Left renal cortex interstitium (tissue), 4 donors: ENCODE data around the gene KLF16. TPM values are rescaled to one million over a fixed set of nuclear protein-coding genes. Genes with fewer than 3 reads are reported as not detected.

Source experiments
- DNase-seq, 4 donors: peaks; one replicate each; pipeline ENCODE4 v3.0.0-alpha.2; 2013; ENCODE audit warnings: low read depth in 4 of 4, low spot score in 2 of 4, missing footprints in 1 of 4
- polyA plus RNA-seq, 4 donors: library from polyadenylated mRNA; unstranded; fragments of 120-200 nt; gene quantifications; one replicate each; pipeline ENCODE4 v1.2.1, GENCODE V29; 2013; ENCODE audit not compliant: insufficient read length in 4 of 4

The KLF16 gene
- polyA plus RNA-seq, 4 donors = 5.6 to 13.8 (median 10.6) TPM

GRCh38 chr19:1856698-1857603 lies 6.4 kb downstream of the KLF16 start:
- no peak for DNase-seq

- DNase-seq = no peak
These were observed 7.1 kb downstream of the KLF16 start for GRCh38 chr19:1856345-1856697.

- no peak for DNase-seq
These were observed 7.5 kb downstream of the KLF16 start for GRCh38 chr19:1855828-1856255.

- no peak for DNase-seq
These were observed 8.1 kb downstream of the KLF16 start for GRCh38 chr19:1855040-1855827.

GRCh38 chr19:1854542-1855039 lies 8.8 kb downstream of the KLF16 start:
- DNase-seq = no peak

GRCh38 chr19:1854039-1854541 lies 9.3 kb downstream of the KLF16 start:
- DNase-seq = no peak

- DNase-seq = no peak
These were observed 9.9 kb downstream of the KLF16 start for GRCh38 chr19:1853295-1854038.

GRCh38 chr19:1852581-1853128 lies 10.7 kb downstream of the KLF16 start:
- DNase-seq = no peak

- DNase-seq = no peak
These were observed 11.5 kb downstream of the KLF16 start for GRCh38 chr19:1851654-1852580.

- no peak for DNase-seq
These were observed 12.3 kb downstream of the KLF16 start for GRCh38 chr19:1850809-1851653.

- DNase-seq = no peak
These were observed 13.4 kb downstream of the KLF16 start for GRCh38 chr19:1849886-1850398.

GRCh38 chr19:1849132-1849474 lies 14.3 kb downstream of the KLF16 start:
- DNase-seq = no peak

- peak; percentile 91 to 96 (median 94) for DNase-seq
These were observed 14.8 kb downstream of the KLF16 start, which contains the start of gene REXO1 for GRCh38 chr19:1848399-1849131. Gene REXO1, minus strand, starts transcription at chr19:1848483. Its CDS starts 125 bp downstream, at chr19:1848358.

GRCh38 chr19:1847684-1848398 lies 15.5 kb downstream of the KLF16 start:
- DNase-seq = no peak

GRCh38 chr19:1847348-1847683 lies 16.1 kb downstream of the KLF16 start:
- DNase-seq = no peak

- DNase-seq = no peak
These were observed 16.7 kb downstream of the KLF16 start for GRCh38 chr19:1846517-1847204.
